ENCODE results near the gene VWC2L. TPM values are rescaled to one million over a fixed set of nuclear protein-coding genes. Genes with fewer than 3 reads are reported as not detected.

VWC2L gene
- total RNA-seq, 2 experiments from 2014 or later: not detected

DNA sequence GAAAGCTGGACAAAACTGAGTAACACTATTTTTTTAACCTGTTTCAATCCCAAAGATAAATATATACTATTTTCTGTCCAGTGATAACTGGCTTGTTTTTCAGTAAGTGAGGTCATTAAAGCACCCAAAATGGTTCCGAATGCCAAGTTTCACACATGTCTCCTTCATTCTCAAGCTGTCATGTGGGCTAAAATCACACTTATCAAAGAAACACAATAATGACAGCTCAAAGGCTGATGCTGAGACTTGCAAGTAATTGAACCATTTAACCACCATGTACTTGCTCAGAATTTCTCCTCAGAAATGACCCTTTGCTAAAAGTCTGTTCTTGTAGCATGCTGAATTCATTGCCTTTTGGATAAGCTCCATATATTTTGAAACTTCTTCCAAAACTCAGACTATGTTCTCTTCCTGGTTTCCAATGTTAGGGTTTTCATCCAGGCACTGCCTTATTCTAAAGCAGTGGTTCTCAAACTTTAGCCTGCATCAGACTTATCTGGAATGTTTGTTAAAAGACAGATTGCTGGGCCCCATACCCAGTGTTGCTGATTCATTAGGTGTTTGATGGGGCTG lies 149.8 kb downstream of the VWC2L start:
- Mint-ChIP-seq H3K4me1 (no peaks in the 10 kb centered on the region), H3K9me3 (no peaks in the 10 kb centered on the region), H3K27ac (no peak overlapping the region), H3K27me3 (no peaks in the 10 kb centered on the region), H3K36me3 (ENCODE audit: low read depth) (no peaks in the 10 kb centered on the region), H3K4me3 (no peak overlapping the region)
- ChIA-PET CTCF (no interaction called here), POLR2A (no interaction called here)
- DNase-seq: no peak

DNA sequence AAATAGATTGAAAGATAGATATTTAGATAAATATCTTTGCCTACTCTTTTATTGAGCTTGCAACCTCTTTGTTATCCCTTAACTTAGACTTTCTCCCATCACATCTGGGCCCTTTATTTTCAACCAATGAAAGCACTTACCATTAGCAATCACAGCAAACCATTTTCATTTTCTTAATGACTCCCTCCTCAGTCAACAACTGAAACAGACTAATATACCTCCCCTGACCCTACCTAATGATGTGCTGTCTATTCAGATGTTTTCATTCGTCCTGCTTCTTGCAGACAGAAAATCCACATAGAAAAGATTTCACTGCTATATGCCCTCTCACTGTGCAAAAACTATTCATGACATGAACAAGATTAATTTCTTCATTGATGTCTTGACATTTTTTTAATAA lies 154.4 kb downstream of the VWC2L start:
- H3K27ac Mint-ChIP-seq: no peak overlapping the region
- POLR2A ChIA-PET: no interaction called here
- no peaks in the 10 kb centered on the region for H3K9me3 Mint-ChIP-seq
- CTCF ChIA-PET: no interaction called here
- H3K27me3 Mint-ChIP-seq: no peaks in the 10 kb centered on the region
- H3K4me1 Mint-ChIP-seq: no peaks in the 10 kb centered on the region
- no peaks in the 10 kb centered on the region for H3K36me3 Mint-ChIP-seq (ENCODE audit: low read depth)
- no peak overlapping the region for H3K4me3 Mint-ChIP-seq
- no peak for DNase-seq

DNA sequence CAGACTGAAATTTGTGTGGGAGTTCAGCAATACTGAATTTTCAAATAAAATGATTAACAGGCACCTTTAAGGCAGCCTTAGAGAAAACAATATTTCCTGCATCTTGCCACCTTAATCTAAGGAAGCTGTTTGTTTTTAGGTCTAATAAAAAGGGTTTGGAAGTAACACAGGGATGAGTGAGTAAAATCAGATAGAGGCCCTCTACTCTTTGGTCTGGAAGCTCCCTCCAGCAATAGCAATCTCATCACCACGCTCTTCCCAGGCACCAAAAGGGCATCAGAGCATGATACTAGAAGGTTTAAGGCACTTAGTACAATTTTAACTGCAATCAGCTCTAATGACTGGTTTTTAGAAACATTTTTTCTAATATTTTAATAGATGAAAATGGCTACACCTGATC lies 155.6 kb downstream of the VWC2L start:
- no peaks in the 10 kb centered on the region for H3K36me3 Mint-ChIP-seq (ENCODE audit: low read depth)
- no peak for DNase-seq
- POLR2A ChIA-PET: no interaction called here
- CTCF ChIA-PET: no interaction called here
- no peaks in the 10 kb centered on the region for H3K9me3 Mint-ChIP-seq
- H3K4me1 Mint-ChIP-seq: no peaks in the 10 kb centered on the region
- no peak overlapping the region for H3K4me3 Mint-ChIP-seq
- H3K27me3 Mint-ChIP-seq: no peaks in the 10 kb centered on the region
- H3K27ac Mint-ChIP-seq: no peak overlapping the region

DNA sequence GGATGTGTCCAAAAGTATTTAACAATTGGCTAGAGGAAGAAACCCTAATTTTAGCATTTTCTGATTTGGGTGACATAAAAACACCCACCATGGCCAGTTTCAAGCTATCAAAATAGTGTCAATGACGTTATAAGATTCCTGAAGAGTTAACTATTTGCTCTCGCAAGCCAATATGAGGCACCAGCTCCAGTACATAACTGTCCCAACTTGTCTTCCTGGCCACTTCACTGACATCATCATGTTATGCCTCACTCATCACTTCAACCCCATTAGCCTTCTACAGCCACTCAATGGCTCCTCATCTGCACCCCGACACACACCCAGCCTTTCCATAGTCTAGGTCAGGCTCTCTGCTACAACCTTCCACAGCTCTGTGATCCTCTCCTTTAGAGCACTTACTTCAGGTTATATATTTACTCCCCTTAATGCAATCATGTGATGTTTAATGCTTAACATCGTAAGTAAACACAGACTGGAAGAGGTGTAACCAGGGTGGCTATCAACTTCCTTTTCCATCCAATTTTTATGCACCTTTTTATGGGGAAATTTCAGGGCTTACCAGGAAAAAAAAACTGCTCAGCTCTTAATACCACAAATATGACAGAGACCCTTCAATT lies 158.7 kb downstream of the VWC2L start:
- no peaks in the 10 kb centered on the region for H3K27me3 Mint-ChIP-seq
- no peak overlapping the region for H3K4me3 Mint-ChIP-seq
- H3K9me3 Mint-ChIP-seq: no peaks in the 10 kb centered on the region
- DNase-seq: no peak
- CTCF ChIA-PET: no interaction called here
- no peaks in the 10 kb centered on the region for H3K4me1 Mint-ChIP-seq
- no peaks in the 10 kb centered on the region for H3K36me3 Mint-ChIP-seq (ENCODE audit: low read depth)
- POLR2A ChIA-PET: no interaction called here
- H3K27ac Mint-ChIP-seq: no peak overlapping the region

DNA sequence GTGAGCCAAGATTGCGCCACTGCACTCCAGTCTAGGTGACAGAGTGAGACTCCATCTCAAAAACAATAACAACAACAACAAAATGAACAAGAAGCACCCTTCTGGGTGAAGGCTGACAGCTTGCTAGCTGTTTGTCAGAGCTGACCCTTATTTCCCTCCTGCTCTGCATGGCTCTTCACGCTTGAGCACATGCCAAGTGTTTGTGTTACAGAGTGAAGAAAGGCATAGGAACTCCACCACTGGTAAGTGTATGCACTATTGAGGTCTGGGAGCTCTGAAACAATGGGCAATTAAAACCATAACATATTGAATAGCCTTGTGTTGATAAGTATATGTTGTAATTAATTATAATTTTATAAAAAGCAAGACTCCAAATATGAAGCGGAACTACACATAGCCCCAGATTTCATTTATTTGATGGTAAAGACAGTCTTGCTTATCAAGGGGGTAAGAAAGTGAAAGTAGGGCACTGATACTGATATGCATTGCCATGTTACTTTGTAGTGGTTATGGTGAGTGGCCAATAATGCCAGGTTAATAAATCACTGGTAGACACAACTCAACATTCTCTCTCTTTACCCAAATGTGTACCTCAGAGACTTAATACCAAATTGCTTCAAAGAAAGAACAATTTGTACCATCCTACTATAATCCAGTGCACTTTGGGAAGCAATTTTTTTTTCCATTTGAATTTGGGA lies 163.4 kb downstream of the VWC2L start:
- ChIA-PET CTCF (no interaction called here), POLR2A (no interaction called here)
- DNase-seq: no peak
- Mint-ChIP-seq H3K4me1 (peaks cover 4% of the 10 kb centered on the region), H3K9me3 (no peaks in the 10 kb centered on the region), H3K36me3 (ENCODE audit: low read depth) (no peaks in the 10 kb centered on the region), H3K27me3 (peaks cover 1% of the 10 kb centered on the region), H3K27ac (no peak overlapping the region), H3K4me3 (no peak overlapping the region)

DNA sequence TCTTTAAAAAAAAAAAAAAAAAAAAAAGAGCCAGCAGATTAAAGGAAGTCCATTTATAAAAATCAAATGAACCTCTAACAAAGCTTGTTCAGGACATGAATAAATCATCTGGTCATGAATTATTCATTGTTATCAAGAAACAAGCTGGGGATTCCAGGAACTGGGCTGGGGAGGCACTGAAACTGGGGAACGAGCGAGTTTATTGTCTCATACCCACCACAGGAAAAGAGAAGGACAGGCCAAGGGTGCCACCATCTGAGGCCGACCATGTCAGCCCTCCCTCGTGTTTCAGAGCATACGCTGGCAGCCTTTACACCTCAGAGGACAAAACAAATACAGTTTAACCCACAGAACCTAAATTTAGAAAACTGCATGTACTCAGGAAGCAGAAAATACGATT lies 164.2 kb downstream of the VWC2L start:
- Mint-ChIP-seq H3K27ac (no peak overlapping the region), H3K9me3 (no peaks in the 10 kb centered on the region), H3K36me3 (ENCODE audit: low read depth) (no peaks in the 10 kb centered on the region), H3K4me1 (peaks cover 4% of the 10 kb centered on the region), H3K27me3 (peaks cover 1% of the 10 kb centered on the region), H3K4me3 (no peak overlapping the region)
- CTCF ChIA-PET: no interaction called here
- POLR2A ChIA-PET: no interaction called here
- DNase-seq: no peak

DNA sequence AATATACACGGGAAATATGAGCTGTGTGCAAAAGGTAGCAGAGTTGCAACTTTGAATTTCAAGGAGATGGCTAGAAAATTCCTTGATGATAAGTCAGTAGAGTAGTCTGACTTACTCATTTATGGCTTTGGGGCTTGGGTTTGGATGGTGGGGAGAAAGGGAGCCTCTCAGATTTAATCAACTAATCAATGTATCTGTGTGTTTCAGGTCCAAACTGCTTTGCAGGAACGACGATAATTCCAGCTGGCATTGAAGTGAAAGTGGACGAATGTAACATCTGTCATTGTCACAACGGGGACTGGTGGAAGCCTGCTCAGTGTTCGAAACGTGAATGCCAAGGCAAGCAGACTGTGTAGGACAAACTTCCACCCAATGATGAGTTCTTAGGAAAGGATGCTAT lies 164.6 kb downstream of the VWC2L start:
- H3K27me3 Mint-ChIP-seq: peaks cover 1% of the 10 kb centered on the region
- peaks cover 4% of the 10 kb centered on the region for H3K4me1 Mint-ChIP-seq
- no peak overlapping the region for H3K27ac Mint-ChIP-seq
- DNase-seq: no peak
- CTCF ChIA-PET: no interaction called here
- H3K36me3 Mint-ChIP-seq (ENCODE audit: low read depth): no peaks in the 10 kb centered on the region
- POLR2A ChIA-PET: no interaction called here
- no peak overlapping the region for H3K4me3 Mint-ChIP-seq
- no peaks in the 10 kb centered on the region for H3K9me3 Mint-ChIP-seq

DNA sequence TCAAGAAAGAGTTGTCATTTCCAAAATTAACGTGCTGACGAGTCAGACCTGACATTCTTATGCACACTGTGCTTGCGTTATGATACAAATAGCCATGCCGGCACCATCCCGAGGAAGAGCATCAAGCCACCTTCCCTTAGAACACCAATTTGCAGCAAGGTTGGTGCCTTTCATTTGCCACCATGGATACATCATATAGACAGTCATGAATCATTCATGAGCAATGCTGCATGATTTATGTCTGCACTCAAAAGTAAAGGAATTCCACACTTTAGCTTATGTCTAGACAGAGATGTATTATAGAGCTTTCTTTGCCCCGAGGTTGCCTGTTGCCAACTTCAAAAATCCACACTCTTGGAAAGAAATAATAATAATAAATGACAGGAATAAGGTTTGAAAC lies 166.9 kb downstream of the VWC2L start:
- POLR2A ChIA-PET: no interaction called here
- no peak for DNase-seq
- peaks cover 4% of the 10 kb centered on the region for H3K4me1 Mint-ChIP-seq
- H3K4me3 Mint-ChIP-seq: no peak overlapping the region
- H3K27me3 Mint-ChIP-seq: peaks cover 1% of the 10 kb centered on the region
- H3K36me3 Mint-ChIP-seq (ENCODE audit: low read depth): no peaks in the 10 kb centered on the region
- H3K27ac Mint-ChIP-seq: no peak overlapping the region
- CTCF ChIA-PET: no interaction called here
- no peaks in the 10 kb centered on the region for H3K9me3 Mint-ChIP-seq

DNA sequence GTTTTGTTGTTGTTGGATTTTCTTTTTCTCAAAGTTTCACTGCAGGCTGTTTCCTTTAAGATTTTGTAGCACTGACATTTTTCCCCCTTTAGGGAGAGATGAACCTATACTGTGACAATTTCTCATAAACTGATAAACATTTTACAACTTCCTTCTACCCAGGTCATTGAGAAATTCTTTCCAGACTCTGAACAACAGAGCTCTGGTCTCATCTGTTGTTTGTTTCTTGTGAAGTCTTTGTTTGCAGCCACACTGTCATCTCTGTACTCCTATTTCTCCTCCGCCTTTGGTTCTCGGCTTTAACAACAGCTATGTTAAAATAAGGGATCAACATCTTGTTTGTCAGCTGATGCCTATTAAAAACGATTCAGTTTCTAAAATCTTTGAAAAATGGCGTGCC lies 167.6 kb downstream of the VWC2L start:
- ChIA-PET CTCF (no interaction called here), POLR2A (no interaction called here)
- Mint-ChIP-seq H3K27me3 (peaks cover 1% of the 10 kb centered on the region), H3K4me3 (no peak overlapping the region), H3K27ac (no peak overlapping the region), H3K9me3 (no peaks in the 10 kb centered on the region), H3K4me1 (peaks cover 4% of the 10 kb centered on the region), H3K36me3 (ENCODE audit: low read depth) (no peaks in the 10 kb centered on the region)
- DNase-seq: no peak

DNA sequence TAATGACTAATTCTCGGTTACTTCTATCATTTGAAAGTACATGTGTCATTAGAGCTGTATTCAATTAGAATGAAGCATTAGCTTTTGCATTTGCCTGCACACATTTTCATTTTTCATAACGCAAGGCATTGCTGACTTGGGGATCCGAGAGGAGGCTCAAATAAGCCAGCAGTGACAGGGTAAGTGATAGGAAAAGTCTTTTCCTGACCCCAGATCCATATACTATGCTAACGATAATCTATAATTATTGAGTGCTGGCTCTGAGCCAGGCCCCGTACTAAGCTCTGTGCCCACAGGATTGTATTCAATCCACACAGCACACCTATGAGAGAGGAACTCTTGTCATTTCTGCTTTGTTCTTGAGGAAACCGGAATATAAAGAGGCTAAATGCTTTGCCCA lies 168.2 kb downstream of the VWC2L start:
- DNase-seq: no peak
- H3K9me3 Mint-ChIP-seq: no peaks in the 10 kb centered on the region
- POLR2A ChIA-PET: no interaction called here
- CTCF ChIA-PET: no interaction called here
- H3K4me1 Mint-ChIP-seq: peaks cover 4% of the 10 kb centered on the region
- H3K27me3 Mint-ChIP-seq: peaks cover 1% of the 10 kb centered on the region
- H3K27ac Mint-ChIP-seq: no peak overlapping the region
- H3K36me3 Mint-ChIP-seq (ENCODE audit: low read depth): no peaks in the 10 kb centered on the region
- no peak overlapping the region for H3K4me3 Mint-ChIP-seq

DNA sequence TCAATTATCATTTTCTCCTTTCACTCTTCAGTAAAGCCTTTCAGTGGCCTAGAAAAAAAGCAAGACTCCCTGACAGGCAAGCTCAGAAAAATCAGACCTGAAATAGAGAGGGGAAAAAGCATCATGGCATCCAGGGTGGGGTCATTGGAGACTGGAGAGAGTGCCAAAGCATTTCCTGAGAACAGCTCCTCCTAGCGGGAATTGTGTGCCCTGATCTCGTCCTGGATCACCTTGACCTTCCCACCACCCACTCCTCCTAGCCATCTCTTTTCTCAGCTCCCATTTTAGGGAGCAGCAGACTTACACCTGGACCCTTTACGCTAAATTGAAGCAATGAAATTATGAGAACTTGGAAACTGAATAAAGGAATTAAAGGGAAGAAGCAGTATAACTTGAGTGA lies 176.6 kb downstream of the VWC2L start:
- Mint-ChIP-seq H3K27ac (no peak overlapping the region), H3K36me3 (ENCODE audit: low read depth) (no peaks in the 10 kb centered on the region), H3K27me3 (no peaks in the 10 kb centered on the region), H3K9me3 (no peaks in the 10 kb centered on the region), H3K4me1 (no peaks in the 10 kb centered on the region), H3K4me3 (no peak overlapping the region)
- ChIA-PET POLR2A (no interaction called here), CTCF (no interaction called here)
- no peak for DNase-seq

DNA sequence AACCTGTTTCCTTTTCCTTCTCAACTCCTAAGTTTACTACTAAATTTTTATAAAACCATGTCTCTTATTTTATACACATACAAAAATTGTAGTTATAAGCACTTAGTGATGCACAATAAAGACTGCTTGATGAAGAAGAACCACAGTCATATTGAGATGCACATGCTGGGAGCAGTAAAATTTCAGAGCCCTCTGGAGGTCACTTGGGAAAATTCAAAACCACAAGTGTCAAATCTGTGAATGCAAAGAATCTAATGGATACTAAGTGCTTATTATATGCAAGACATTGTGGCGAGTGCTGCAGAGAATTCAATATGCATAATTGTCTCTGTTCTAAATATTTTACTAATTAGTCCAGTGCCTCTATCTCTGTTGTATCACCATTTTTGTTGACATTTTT lies 180.5 kb downstream of the VWC2L start:
- no peaks in the 10 kb centered on the region for H3K36me3 Mint-ChIP-seq (ENCODE audit: low read depth)
- no peak overlapping the region for H3K4me3 Mint-ChIP-seq
- no peaks in the 10 kb centered on the region for H3K9me3 Mint-ChIP-seq
- H3K27ac Mint-ChIP-seq: no peak overlapping the region
- ChIA-PET POLR2A (no interaction called here), CTCF (no interaction called here)
- no peaks in the 10 kb centered on the region for H3K27me3 Mint-ChIP-seq
- DNase-seq: no peak
- no peaks in the 10 kb centered on the region for H3K4me1 Mint-ChIP-seq

DNA sequence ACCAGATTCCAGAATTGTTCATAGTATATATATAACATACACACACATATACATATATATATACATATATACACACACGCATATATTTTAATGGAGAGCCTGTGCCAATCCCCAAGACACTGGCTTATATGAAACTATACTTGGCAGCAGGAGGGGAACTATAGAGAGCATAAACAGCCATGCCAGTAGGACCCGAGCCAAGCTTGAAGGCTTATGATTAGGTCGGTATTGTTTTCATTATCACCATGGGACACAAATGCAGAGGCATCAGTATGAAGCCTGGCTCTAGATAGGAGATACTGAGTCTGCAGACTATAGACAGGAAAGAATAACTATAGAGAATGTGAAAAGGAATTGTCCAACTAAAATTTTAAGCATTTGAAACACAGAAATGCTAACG lies 181.2 kb downstream of the VWC2L start:
- Mint-ChIP-seq H3K36me3 (ENCODE audit: low read depth) (no peaks in the 10 kb centered on the region), H3K4me1 (no peaks in the 10 kb centered on the region), H3K27me3 (no peaks in the 10 kb centered on the region), H3K27ac (no peak overlapping the region), H3K9me3 (no peaks in the 10 kb centered on the region), H3K4me3 (no peak overlapping the region)
- CTCF ChIA-PET: no interaction called here
- DNase-seq: no peak
- POLR2A ChIA-PET: no interaction called here

DNA sequence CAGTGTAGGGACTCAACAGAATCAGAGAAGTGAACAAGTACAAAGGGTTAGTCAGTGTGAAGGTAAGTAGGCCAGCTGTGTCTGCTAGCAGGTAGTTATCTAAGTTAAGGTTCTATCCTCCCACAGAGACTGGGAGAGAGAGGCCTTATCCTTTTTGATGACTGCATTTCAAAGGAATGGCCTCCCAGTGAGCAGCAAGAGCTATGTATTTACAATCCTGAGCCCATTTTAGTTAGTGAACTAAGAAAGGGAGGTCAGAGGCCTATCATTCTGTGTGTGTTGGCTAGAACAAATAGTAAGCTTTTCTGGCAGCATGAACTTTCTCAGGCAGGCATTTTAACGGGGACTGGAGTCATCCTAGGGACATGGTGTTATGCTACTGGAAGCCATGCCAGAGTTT lies 182.9 kb downstream of the VWC2L start:
- no peaks in the 10 kb centered on the region for H3K4me1 Mint-ChIP-seq
- DNase-seq: no peak
- no peaks in the 10 kb centered on the region for H3K27me3 Mint-ChIP-seq
- no peaks in the 10 kb centered on the region for H3K9me3 Mint-ChIP-seq
- ChIA-PET POLR2A (no interaction called here), CTCF (no interaction called here)
- H3K27ac Mint-ChIP-seq: no peak overlapping the region
- H3K36me3 Mint-ChIP-seq (ENCODE audit: low read depth): no peaks in the 10 kb centered on the region
- H3K4me3 Mint-ChIP-seq: no peak overlapping the region
